Loucy (cell line): ENCODE measurements around the gene IQGAP1.
"Not testable (repeated sequence)": the region's sequence is repeated elsewhere in the genome, so short reads cannot be mapped to it uniquely, and the experiment has no call there.

Experiments
- H2AFZ ChIP-seq: fragments of 200-600 bp; sonication (generic); 2 replicates; pipeline ENCODE4 v1.6.0; 2016; ENCODE audit warnings: antibody characterized with exemption, mild to moderate bottlenecking, low read length, moderate library complexity
- H3F3A ChIP-seq: fragments of 200-600 bp; 2 replicates; pipeline ENCODE4 v1.6.0; 2016; ENCODE audit warnings: antibody characterized with exemption, low read depth, mild to moderate bottlenecking
- H3K27me3 ChIP-seq: fragments of 200-600 bp; sonication (generic); 2 replicates; pipeline ENCODE4 v1.6.1; 2014; ENCODE audit warnings: low read length, mild to moderate bottlenecking; ENCODE audit not compliant: insufficient read depth, poor library complexity, severe bottlenecking
- H3K36me3 ChIP-seq: fragments of 200-600 bp; sonication (generic); 2 replicates; pipeline ENCODE4 v1.6.1; 2016; ENCODE audit warnings: low read length; ENCODE audit not compliant: insufficient read depth
- H3K4me1 ChIP-seq: fragments of 200-600 bp; sonication (generic); 2 replicates; pipeline ENCODE4 v1.5.1; 2014; ENCODE audit warnings: low read length, mild to moderate bottlenecking; ENCODE audit not compliant: insufficient read depth, poor library complexity, severe bottlenecking
- H3K4me2 ChIP-seq: fragments of 200-600 bp; sonication (generic); 2 replicates; pipeline ENCODE4 v1.6.0; 2014; ENCODE audit warnings: antibody characterized with exemption, low read length, low read depth, mild to moderate bottlenecking; ENCODE audit not compliant: poor library complexity, severe bottlenecking
- H3K4me3 ChIP-seq: fragments of 200-600 bp; sonication (generic); 2 replicates; pipeline ENCODE4 v1.5.1; 2014; ENCODE audit warnings: low read length, mild to moderate bottlenecking, mixed read lengths; ENCODE audit not compliant: poor library complexity, severe bottlenecking
- H3K79me2 ChIP-seq: fragments of 200-600 bp; sonication (generic); 2 replicates; pipeline ENCODE4 v1.6.1; 2014; ENCODE audit warnings: low read length; ENCODE audit not compliant: insufficient read depth
- H3K9ac ChIP-seq: fragments of 200-600 bp; sonication (generic); 2 replicates; pipeline ENCODE4 v1.6.0; 2014; ENCODE audit warnings: mild to moderate bottlenecking, low read depth, low read length, moderate library complexity; ENCODE audit not compliant: poor library complexity, severe bottlenecking
- H3K9me2 ChIP-seq: fragments of 200-600 bp; sonication (generic); replicated peaks from 2 replicates; pipeline ENCODE4 v1.6.1; 2016; ENCODE audit warnings: low read depth, low read length, mixed read lengths
- H3K9me3 ChIP-seq: fragments of 200-600 bp; sonication (generic); 2 replicates; pipeline ENCODE4 v1.6.1; 2014; ENCODE audit warnings: mild to moderate bottlenecking, antibody characterized with exemption, low read length, low read depth; ENCODE audit not compliant: insufficient read depth
- H4K20me1 ChIP-seq: fragments of 200-600 bp; sonication (generic); 2 replicates; pipeline ENCODE4 v1.6.0; 2014; ENCODE audit warnings: antibody characterized with exemption, low read length, mild to moderate bottlenecking; ENCODE audit not compliant: insufficient read depth, poor library complexity, severe bottlenecking
- EZH2phosphoT487 ChIP-seq: fragments of 200-600 bp; IDR thresholded peaks from 2 replicates; pipeline ENCODE4 v1.6.1; 2018; ENCODE audit warnings: antibody characterized with exemption, mild to moderate bottlenecking, moderate library complexity, borderline replicate concordance
- TF ChIP-seq, protein P1 (sequence below): fragments of 200-600 bp; sonication (generic); conservative IDR thresholded peaks from 2 replicates; pipeline ENCODE4 v1.5.1; 2014; ENCODE audit warnings: mild to moderate bottlenecking, antibody characterized with exemption, low read length

The IQGAP1 gene

DNA sequence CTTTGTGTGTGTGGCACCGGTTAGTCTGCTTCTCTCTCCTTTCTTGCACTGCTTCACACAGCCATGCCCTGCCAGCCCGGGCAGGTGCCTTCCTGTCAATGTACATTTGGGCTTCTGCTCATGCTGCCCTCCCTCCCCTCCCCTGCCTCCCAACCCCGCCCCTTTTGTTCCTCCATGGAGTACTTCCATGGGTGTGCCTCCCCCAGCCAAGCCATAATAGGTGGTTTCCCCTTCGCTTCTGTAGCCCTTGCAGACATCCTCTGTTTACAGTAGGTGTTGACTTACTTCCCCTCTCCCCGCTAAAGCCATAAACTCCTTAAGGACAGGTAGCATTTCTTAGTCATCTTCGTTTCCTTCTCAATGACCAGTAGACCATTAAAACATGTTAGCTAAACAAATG lies 109.9 kb downstream of the IQGAP1 start:
- Histone ChIP-seq H3K9ac (no peak overlapping the region), H3K27me3 (no peaks in the 10 kb centered on the region), H3K79me2 (no peaks in the 10 kb centered on the region), H3K9me2 (no peaks in the 10 kb centered on the region), H3K4me3 (no peak overlapping the region), H2AFZ (no peak overlapping the region), H3K36me3 (peaks cover 46% of the 10 kb centered on the region; the same call in 1 of the 2 replicates), H3K4me1 (no peaks in the 10 kb centered on the region), H4K20me1 (no peaks in the 10 kb centered on the region), H3K9me3 (no peaks in the 10 kb centered on the region), H3K4me2 (no peak overlapping the region), H3F3A (no peaks in the 10 kb centered on the region)
- TF ChIP-seq, protein P1, sequence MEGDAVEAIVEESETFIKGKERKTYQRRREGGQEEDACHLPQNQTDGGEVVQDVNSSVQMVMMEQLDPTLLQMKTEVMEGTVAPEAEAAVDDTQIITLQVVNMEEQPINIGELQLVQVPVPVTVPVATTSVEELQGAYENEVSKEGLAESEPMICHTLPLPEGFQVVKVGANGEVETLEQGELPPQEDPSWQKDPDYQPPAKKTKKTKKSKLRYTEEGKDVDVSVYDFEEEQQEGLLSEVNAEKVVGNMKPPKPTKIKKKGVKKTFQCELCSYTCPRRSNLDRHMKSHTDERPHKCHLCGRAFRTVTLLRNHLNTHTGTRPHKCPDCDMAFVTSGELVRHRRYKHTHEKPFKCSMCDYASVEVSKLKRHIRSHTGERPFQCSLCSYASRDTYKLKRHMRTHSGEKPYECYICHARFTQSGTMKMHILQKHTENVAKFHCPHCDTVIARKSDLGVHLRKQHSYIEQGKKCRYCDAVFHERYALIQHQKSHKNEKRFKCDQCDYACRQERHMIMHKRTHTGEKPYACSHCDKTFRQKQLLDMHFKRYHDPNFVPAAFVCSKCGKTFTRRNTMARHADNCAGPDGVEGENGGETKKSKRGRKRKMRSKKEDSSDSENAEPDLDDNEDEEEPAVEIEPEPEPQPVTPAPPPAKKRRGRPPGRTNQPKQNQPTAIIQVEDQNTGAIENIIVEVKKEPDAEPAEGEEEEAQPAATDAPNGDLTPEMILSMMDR: no peak
- TF ChIP-seq EZH2phosphoT487: no peak

DNA sequence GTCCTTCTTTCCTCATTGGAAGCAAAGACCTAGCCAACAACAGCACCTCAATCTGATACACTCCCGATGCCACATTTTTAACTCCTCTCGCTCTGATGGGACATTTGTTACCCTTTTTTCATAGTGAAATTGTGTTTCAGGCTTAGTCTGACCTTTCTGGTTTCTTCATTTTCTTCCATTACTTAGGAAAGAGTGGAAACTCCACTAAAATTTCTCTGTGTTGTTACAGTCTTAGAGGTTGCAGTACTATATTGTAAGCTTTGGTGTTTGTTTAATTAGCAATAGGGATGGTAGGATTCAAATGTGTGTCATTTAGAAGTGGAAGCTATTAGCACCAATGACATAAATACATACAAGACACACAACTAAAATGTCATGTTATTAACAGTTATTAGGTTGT lies 112.1 kb downstream of the IQGAP1 start:
- TF ChIP-seq, protein P1: no peak
- no peak for TF ChIP-seq EZH2phosphoT487
- Histone ChIP-seq H3K4me2 (no peak overlapping the region), H3F3A (no peaks in the 10 kb centered on the region), H3K9me3 (no peaks in the 10 kb centered on the region), H2AFZ (no peak overlapping the region), H3K4me3 (no peak overlapping the region), H4K20me1 (no peaks in the 10 kb centered on the region), H3K36me3 (peaks cover 38% of the 10 kb centered on the region; the same call in 1 of the 2 replicates), H3K4me1 (no peaks in the 10 kb centered on the region), H3K9ac (no peak overlapping the region), H3K79me2 (no peaks in the 10 kb centered on the region), H3K9me2 (no peaks in the 10 kb centered on the region), H3K27me3 (no peaks in the 10 kb centered on the region)

DNA sequence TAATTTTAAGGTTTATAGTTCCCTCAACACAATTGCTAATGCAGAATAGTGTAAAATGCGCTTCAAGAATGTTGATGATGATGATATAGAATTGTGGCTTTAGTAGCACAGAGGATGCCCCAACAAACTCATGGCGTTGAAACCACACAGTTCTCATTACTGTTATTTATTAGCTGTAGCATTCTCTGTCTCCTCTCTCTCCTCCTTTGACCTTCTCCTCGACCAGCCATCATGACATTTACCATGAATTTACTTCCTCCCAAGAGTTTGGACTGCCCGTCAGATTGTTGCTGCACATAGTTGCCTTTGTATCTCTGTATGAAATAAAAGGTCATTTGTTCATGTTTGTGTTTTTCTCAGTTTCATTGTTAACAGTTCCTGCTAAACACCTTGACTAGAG lies 113.9 kb downstream of the IQGAP1 start:
- Histone ChIP-seq H3K9me3 (no peaks in the 10 kb centered on the region), H3K4me3 (no peak overlapping the region), H3K9ac (no peak overlapping the region), H2AFZ (no peak overlapping the region), H3K79me2 (no peaks in the 10 kb centered on the region), H3K4me1 (no peaks in the 10 kb centered on the region), H3F3A (no peaks in the 10 kb centered on the region), H3K4me2 (no peak overlapping the region), H4K20me1 (no peaks in the 10 kb centered on the region), H3K36me3 (peaks cover 34% of the 10 kb centered on the region; the same call in 1 of the 2 replicates), H3K27me3 (no peaks in the 10 kb centered on the region), H3K9me2 (no peaks in the 10 kb centered on the region)
- no peak for TF ChIP-seq EZH2phosphoT487
- TF ChIP-seq, protein P1: no peak

DNA sequence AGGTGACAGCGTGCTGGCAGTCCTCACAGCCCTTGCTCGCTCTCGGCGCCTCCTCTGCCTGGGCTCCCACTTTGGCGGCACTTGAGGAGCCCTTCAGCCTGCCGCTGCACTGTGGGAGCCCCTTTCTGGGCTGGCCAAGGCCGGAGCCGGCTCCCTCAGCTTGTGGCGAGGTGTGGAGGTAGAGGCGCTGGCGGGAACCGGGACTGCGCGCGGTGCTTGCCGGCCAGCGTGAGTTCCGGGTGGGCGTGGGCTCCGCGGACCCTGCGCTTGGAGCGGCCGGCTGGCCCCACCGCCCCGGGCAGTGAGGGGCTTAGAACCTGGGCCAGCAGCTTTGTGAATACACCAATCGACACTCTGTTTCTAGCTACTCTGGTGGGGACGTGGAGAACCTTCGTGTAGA lies 122.7 kb downstream of the IQGAP1 start:
- not testable (repeated sequence) for H4K20me1 ChIP-seq

DNA sequence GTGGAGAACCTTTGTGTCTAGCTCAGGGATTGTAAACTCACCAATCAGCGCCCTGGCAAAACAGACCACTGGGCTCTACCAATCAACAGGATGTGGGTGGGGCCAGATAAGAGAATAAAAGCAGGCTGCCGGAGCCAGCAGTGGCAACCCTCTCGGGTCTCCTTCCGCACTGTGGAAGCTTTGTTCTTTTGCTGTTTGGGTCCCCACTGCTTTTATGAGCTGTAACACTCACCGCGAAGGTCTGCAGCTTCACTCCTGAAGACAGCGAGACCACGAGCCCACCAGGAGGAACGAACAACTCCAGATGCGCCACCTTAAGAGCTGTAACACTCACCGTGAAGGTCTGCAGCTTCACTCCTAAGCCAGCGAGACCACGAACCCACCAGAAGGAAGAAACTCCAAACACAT lies 123.2 kb downstream of the IQGAP1 start:
- H2AFZ ChIP-seq, H3K9ac ChIP-seq, H3K4me1 ChIP-seq, H3K79me2 ChIP-seq, H3K36me3 ChIP-seq, H3K9me3 ChIP-seq, H4K20me1 ChIP-seq, H3K4me2 ChIP-seq, H3K4me3 ChIP-seq, H3F3A ChIP-seq, H3K27me3 ChIP-seq, H3K9me2 ChIP-seq: not testable (repeated sequence)

More for the DNA sequence above, 122.7 kb downstream of the IQGAP1 start:
- not testable (repeated sequence) for H3K9me2 ChIP-seq, H3F3A ChIP-seq, H3K79me2 ChIP-seq, H3K9ac ChIP-seq, H3K4me1 ChIP-seq, H3K27me3 ChIP-seq, H3K4me2 ChIP-seq, H3K36me3 ChIP-seq, H3K4me3 ChIP-seq, H2AFZ ChIP-seq, H3K9me3 ChIP-seq
